DMS53 (cell line): ENCODE measurements around the gene C10orf53.
A peak's percentile ranks its signal among the peaks of the same experiment; 100 is the strongest.
"Not testable (repeated sequence)": the region's sequence is repeated elsewhere in the genome, so short reads cannot be mapped to it uniquely, and the experiment has no call there.

ENCODE experiments used
- DNase-seq: peaks from one replicate; lab custom pipeline; 2025; lab: John Stamatoyannopoulos, UW

C10orf53 gene

DNA sequence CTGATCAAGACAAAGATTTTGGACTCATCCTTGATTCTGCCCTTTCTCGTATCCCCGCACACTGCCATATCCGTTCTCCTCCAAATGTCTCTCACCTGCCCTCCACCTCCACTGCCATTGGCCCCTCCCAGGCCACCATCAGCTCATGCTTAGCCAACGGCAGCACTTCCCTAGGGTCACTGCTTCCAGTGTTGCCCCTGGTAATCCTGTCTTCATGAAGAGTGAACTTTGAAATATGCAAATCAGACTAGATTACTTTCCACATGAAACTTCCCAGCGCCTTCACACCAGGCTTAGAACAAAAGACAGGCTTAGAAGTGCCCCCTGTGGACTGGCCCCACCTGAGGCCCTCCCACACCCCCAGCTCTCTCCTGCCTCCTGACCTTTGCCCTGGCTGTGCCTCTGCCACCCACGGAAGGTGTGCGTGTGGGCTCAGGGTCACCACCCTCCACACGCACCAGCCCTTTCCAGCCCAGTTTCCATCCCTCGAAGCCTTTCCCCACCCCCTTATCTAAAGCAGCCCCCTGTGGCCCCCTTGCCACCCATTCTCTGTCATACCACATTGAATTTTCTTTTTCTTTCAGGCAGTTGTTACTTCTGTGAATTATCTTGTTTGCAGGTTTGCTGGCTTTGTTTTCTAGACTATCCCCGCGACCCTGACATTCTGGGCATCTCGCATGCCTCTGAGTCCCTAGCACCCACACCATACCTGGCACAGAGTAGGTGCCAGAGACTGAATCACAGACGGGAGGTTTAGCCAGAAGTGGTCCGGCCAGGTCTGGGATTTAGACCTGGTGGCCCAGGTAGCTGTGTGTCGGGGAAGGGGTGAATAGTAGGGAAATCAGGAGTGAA, 26.8 kb upstream of the C10orf53 start:
- DNase-seq = no peak

DNA sequence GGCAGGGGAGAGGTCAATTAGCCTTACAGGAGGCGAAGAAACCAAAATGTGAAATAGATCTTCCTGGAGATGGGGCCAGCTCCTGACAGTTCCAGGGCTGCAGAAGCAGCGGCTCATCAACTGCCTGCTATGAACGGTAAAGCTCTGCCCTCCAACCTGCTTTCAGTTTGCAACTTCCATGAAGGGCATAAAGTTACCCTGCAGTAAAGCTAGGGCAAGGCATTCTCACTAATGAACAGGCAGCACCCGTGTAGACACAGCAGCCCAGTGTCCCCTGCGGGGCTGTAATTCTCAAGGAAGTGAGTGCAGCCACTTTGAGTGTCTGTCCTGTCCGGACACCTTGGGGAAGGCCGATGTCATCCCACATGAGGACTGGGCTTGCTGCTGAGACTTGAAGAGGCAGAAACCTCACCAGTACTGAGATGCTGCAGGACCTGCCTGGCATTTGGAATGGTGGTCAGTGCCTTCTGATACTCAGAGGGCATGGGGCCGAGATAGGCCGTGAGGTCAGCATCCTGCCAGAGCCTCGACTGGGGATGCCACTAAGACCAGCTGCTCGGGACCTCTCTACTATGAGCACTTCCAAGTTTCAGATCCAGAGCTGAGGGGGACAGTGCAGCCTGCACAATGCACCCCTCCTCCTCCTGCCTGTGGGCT, 26.1 kb upstream of the C10orf53 start:
- DNase-seq = no peak

DNA sequence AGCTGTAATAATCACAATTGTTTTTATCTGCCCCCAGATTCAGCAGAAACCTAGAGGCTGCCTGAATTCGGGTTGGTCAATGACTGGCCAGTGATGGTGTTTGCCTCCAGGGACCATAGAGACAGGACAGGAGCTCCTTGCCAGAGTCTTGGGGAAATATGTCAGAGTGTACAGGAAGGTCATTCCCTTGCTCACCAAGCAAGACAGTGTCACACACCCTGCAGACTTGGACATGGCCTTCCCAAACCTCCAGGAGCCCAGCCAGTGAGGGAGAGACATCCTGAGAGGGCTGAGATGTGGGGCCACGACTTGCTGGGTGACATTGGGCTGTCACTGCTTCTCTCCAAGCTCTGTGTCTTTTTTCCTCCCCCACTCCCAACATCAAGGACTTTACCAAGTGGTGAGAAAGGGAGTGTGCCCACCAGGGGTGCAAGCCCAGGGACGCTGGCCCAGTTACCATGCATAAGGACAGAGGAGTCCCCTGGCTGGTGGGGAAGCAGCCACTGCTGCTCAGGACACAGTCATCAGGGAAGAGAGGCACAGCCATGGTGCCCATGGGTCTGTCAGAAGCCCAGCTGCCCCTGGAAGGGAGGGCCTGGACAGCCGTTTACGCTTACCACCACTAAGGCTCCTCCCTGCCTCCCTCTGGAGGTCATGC, 25.3 kb upstream of the C10orf53 start:
- DNase-seq = no peak

DNA sequence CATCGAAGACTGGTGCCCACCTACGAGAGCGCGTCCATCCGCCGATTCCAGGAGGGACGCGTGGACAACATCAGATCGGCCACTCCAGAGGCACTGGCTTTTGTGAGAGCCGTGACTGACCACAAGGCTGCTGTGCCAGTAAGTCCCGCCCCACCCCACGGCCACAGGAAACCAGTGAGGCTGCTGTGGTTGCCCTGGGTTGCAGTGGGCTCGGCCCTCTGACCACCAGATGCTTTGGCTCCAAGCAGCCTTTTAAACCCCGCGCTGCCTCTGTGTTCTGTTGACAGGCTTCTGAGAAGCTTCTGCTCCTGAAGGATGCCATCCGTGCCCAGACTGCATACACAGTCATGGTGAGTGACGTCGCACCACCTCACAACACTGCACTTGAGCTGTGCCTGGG, 24.4 kb upstream of the C10orf53 start:
- DNase-seq = no peak

DNA sequence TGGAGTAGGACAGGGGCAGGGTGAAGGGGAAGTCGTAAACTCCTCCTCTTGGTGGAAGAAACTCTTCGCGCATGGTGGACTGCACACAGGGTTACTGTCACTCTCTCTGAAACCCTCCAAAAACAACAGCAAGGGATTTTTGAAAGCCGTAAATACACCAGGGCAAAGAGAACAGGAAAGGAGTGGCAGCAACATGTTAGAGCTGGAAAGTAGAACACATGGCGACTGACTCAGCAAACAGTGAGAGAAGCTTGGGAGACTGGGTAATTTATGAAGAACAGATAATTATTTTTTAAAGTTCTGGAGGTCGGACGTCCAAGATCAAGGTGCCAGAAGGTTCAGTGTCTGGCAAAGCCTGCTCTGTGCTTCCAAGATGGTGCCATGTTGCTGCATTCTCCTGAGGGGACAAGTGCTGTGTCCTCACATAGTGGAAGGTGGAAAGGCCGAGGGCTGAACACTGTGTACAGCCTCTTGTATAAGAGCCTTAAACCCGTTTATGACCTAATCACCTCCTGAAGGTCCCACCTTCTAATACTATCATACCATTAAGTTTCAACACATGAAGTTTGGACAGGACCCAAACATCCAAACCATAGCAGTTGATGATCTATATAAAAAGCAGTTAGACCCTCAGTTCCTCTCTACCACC, 22.5 kb upstream of the C10orf53 start:
- no peak for DNase-seq

DNA sequence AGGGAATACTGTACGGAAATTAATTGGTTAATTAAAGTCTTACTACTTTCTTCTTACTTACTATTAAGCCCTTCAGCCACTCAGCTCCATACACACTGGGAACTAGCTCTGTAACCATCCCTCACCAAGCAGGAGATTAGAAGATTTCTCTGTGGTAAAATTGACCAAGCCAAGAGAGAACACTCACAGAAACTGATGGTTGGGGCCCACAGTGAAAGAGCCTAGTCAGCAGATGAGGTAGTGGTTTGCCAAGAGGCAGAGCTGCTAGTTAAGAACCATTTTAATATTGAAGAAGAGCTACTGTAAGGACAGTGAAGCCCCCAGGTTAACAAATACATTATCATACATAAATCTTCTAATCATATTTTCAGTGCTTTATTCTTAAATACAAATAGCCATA, 21.8 kb upstream of the C10orf53 start:
- no peak for DNase-seq

DNA sequence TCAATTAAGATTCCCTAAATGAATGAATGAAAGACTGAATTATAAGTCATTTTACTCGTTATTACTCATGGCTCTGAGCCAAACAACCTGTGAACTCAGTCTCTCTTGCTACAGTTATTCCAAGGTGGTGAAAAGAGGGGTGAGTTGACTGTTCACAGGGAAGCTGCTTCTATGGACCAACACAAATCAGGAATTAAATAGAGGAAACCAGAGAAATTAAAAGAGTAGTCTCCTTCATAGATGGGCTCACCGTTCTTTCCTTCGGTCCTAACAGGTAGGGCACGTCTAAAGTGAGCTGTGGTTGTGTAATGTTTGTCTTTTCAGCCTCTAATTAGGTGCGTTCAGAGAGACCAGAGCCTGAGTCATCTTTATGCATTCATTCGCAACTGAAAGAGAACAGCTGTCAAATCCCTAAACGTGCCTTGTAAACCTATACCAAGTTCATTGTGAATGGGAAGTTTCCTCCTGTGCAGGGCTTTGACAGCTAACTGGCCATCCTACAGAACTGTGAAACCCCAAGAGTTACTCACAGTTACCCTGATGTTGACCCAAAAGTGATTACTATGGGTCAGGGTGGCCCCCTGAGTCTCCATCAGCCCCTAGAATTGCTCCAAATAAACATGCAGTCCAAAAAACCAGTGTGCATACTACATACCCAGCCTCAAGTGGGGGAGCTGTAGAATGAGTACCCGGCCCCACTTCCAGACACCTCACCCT, 18.2 kb upstream of the C10orf53 start:
- DNase-seq = peak; percentile 24

DNA sequence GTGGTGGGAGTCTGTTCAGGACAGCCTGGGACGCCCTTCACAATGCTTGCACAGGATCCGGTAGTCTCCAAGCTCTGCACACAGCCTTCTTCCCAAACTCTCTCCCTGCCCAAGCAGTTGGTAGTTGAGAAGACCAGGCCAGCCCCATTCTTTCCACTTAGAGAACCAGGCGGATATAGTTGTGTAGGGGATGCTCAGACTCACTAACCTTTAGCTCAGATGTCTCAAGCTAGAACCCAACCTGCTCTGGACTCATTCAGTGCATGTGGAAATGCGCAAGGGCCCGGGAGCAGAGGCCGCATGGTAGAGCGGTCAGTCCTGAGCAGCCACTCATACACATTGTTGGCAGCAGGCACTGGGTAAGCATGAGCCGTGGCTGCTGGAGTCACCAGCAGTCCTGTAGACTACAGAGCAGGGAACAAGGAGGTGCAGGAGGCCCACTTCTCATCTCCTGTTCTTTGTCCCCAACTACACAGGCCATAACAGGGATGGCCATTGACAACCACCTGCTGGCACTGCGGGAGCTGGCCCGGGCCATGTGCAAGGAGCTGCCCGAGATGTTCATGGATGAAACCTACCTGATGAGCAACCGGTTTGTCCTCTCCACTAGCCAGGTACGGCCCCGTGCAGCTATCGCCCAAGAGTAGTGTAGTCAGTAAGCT, 17.2 kb upstream of the C10orf53 start:
- no peak for DNase-seq

DNA sequence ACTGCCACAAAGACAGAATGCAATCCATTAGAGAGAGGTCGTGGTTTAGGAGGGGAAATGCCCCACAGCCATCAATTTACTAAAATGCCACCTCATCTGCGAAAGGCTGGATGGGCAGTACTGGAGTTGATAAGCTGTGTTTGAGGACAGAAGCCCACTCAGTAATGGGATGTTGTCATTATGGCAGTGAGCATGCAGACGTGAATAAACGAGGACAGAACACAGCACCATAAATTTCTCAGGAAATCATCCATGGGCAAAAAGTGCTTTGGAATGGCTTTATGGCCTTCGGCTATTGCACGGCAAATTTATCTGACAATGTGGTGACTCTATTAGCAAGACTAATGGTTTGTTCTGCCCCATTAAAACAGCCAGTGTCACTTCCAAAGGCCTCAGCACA, 15.9 kb upstream of the C10orf53 start:
- no peak for DNase-seq

DNA sequence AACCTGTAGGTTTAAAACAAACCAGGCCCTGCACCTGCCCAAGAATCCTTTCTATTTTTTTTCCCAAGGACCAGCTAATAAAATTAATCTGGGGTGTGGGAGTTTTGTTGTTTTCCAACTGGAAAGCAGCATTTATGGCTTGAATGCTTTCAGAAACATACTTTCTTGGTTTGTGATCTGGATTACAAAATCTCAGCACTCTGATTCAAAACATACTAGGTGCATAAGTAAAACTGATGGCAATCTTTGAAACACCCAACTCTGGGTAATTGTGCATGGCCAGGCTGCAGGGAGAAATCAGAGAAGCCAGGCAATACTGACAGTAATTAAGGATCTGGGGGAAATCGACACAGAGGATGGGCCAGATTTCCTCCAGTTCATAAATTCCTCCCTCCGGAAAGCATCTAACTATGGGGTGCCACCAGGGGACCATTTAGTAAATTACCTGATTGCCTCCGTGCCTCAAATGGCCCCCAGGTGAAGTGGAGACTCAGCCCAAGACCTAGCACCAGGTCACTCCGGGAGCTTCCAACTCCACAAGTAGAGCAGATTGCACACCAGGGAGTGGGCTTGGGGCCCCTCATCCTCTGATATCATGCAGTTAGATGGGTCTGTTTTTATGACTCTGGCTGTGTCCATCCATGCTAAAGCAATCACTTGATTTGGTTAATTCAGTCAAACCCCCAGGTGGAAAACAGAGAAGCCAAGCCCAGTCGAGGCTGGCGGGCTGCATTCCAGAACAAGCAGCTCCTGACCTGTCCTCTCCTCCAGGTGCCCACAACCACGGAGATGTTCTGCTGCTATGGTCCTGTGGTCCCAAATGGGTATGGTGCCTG, 15.2 kb upstream of the C10orf53 start:
- DNase-seq = no peak

DNA sequence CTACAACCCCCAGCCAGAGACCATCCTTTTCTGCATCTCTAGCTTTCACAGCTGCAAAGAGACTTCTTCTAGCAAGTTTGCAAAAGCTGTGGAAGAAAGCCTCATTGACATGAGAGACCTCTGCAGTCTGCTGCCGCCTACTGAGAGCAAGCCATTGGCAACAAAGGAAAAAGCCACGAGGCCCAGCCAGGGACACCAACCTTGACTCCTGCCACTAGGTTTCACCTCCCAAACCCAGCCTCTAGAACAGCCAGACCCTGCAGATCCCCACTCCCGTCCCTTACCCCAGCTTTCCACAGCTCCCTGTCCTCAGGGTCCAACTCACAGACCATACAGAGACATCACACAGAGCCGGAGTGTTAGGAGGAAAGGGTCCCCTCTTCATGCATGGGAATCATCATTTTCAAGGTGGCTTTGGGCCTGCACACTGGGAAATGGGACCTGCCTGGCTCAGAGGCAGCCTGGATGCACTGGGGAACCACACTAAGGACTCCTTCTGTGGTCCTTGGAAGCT, 14.6 kb upstream of the C10orf53 start:
- no peak for DNase-seq

DNA sequence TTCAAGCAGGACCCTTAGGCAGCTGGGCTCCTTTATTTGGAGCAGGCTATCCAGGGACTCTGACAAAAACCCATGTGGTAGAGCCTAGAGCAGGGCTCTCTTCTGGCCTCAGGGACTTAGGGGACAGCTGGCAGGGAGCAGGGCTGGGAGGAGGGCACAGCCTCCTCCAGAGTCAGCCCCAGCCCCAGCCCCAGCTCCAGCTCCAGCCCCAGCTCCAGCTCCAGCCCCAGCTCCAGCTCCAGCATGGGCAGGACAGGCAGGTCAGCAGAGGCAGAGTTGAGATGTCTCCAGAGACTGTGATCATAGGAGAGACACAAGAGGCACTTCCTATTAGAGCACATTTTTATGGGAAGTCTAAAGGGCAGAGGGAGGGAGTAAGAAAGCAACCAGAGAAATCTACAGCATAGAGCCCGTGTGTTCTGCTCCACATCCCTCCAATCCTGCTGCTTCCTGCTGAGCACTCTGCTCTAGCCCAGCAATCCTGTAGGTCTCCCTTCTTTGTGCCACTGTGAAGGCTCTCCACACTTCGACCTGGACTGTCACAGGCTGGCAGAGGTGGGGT, 13.3 kb upstream of the C10orf53 start:
- no peak for DNase-seq

DNA sequence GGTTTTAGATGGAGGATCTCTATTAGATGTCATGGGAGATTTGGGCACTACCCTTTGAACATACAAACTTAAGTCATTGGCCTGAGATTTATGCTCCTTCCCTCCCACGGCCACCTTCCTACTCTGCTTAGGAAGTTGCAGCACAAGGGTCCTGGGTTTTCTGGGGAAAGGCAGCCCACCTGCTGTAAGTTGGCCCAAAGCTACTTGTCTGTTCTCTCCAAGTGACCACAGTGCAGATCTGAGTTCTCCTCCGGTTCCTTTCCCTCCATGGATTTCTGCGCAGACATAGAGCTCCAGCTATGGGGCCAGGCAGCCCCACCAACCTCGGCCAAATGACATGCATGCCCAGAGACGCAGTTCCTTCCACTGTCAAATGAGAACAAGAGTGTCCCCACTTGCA, 12.8 kb upstream of the C10orf53 start:
- no peak for DNase-seq

DNA sequence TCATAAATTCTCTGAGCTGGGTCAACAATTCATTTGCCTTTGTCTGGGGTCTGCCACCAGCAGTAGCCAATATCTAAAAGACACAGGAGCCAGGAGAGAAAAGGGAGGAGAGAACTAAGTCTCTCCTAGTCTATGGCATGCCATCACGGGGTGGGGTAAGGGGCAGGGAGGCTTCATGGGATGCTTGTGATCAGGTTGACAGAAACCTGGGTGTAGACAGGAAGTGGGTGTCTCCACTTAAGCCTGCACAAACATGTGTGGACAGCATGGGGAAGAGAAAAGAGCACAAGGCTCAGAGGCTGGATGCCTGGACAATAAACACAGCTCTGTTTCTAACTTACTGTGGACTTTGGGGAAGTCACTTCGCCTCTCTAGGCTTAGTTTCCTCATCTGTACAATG, 11.5 kb upstream of the C10orf53 start:
- DNase-seq = no peak

DNA sequence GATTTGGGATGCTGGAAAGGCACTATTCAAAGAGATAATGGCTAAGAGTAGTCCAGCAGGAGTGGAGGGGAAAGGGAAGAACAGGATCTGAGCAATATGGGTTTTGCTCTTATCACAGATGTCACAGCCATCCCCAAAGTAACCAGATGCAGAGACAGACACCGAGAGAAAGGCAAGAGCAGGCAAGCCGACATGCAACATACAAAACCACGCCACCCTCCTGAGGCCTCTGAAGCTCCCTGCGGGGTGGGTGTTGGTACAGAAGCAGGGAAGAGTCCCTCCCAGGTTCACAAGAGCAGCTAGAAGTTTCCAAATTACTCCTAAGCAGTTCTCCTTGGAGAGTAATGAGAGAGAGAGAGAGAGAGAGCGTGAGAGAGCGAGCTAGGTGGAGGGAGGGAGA, 10.8 kb upstream of the C10orf53 start:
- no peak for DNase-seq

DNA sequence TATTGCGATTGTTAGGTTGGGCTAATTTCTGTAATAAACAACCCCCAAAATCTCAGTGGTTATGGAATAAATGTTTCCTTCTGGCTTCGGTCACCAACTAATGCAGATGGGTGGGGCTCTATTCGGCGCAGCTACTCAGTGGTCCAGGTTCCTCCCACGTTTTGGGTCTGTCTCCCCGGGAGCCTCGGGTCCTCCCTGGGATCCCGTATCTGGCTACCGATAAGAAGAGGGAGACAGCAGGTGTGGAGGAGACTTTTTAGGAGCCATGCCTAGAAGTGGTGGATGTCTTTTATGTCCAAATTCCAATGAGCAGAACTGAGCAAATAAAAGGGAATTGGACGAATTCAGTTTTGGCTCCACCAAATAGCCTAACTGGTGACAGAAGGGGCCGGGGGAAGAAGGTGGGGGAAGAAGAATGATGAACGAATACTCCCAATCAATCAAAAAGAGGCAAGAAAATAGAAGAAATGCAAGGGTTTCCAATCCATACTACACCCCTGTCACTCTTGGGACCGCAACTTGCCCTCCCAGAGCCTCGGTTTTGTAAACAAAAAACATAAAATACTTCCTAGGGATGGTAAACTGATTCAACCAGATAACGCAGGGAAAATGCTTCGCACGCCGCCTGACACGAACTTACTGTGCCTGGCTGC, 498 bp upstream of the C10orf53 start:
- DNase-seq = peak; percentile 23

DNA sequence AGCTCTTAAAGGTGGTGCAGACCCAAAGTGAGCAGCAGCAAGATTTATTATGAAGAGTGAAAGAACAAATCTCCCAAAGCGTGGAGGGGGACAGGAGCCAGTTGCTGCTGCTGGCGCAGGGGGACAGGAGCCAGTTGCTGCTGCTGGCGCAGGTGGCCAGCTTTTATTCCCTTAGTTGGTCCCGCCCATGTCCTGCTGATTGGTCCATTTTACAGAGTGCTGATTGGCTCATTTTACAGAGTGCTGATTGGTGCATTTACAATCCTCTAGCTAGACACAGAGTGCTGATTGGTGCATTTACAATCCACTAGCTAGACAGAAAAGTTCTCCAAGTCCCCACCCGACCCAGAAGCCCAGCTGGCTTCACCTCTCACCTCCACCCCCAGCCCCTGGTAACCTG, 3.0 kb downstream of the C10orf53 start:
- not testable (repeated sequence) for DNase-seq

DNA sequence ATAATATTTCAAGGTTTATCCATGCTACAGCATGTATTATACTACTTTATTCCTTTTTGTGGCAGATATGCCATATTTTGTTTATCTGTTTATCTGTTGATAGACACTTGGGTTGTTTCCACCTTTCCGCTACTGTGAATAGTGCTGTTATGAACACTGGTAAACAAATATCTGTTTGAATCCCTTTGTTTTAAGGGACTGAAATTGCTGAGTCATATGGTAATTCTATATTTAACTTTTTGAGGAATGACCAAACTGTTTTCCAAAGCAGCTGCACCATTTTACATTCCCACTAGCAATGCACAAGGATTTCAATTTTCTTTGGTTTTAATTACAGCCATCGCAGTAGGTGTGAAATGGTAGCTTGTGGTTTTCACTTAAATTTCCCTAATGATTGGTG, 3.4 kb downstream of the C10orf53 start:
- no peak for DNase-seq

DNA sequence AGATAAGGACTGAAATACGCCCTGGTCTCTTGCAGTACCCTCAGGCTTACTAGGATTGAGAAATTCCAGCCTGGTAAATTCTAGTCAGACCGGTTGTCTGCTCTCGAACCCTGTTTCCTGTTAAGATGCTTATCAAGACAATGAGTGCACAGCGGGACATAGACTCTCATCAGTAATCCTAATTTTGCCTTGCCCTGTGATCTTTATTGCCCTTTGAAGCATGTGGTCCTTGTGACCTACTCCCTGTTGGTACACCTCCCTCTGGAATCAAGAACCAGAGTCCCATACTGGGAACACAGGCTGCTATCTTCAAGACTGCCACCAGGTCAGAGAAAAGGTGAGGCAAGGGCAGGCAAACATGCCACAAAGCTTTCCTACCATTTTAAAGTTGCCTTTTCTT, 7.2 kb downstream of the C10orf53 start:
- DNase-seq = no peak
